HG02943 (cell line): ENCODE results near the gene PSMB7.
"Not testable (repeated sequence)": the region's sequence is repeated elsewhere in the genome, so short reads cannot be mapped to it uniquely, and the experiment has no call there.

Experiments used
- ATAC-seq: cut with Tn5 transposase; IDR thresholded peaks from one replicate; pipeline ENCODE4 v1.9.1; 2021; ENCODE audit warnings: mild to moderate bottlenecking, low read depth, moderate library complexity; ENCODE audit not compliant: unreplicated experiment

PSMB7 gene

GRCh38 chr9:124444166-124444565, 28.9 kb upstream of the PSMB7 start:
- no peak for ATAC-seq

GRCh38 chr9:124443625-124444024, 28.4 kb upstream of the PSMB7 start:
- no peak for ATAC-seq

GRCh38 chr9:124442826-124443225, 27.6 kb upstream of the PSMB7 start:
- no peak for ATAC-seq

- no peak for ATAC-seq
Measured at GRCh38 chr9:124442379-124442778, 27.1 kb upstream of the PSMB7 start.

- no peak for ATAC-seq
Measured at GRCh38 chr9:124441291-124441690, 26.0 kb upstream of the PSMB7 start.

- no peak for ATAC-seq
Measured at GRCh38 chr9:124440786-124441185, 25.5 kb upstream of the PSMB7 start.

GRCh38 chr9:124439686-124440243, 24.5 kb upstream of the PSMB7 start:
- no peak for ATAC-seq

GRCh38 chr9:124439086-124439485, 23.8 kb upstream of the PSMB7 start:
- no peak for ATAC-seq

- no peak for ATAC-seq
Measured at GRCh38 chr9:124438091-124438490, 22.8 kb upstream of the PSMB7 start.

- no peak for ATAC-seq
Measured at GRCh38 chr9:124437086-124437485, 21.8 kb upstream of the PSMB7 start.

- no peak for ATAC-seq
Measured at GRCh38 chr9:124436320-124436719, 21.1 kb upstream of the PSMB7 start.

- ATAC-seq: no peak
Measured at GRCh38 chr9:124429530-124429867, 14.3 kb upstream of the PSMB7 start.

- ATAC-seq: no peak
Measured at GRCh38 chr9:124428751-124429529, 13.7 kb upstream of the PSMB7 start.

- no peak for ATAC-seq
Measured at GRCh38 chr9:124427281-124427680, 12.0 kb upstream of the PSMB7 start.

- no peak for ATAC-seq
Measured at GRCh38 chr9:124426361-124426760, 11.1 kb upstream of the PSMB7 start.

- not testable (repeated sequence) for ATAC-seq
Measured at GRCh38 chr9:124425733-124426132, 10.5 kb upstream of the PSMB7 start.

- no peak for ATAC-seq
Measured at GRCh38 chr9:124423591-124423990, 8.3 kb upstream of the PSMB7 start.

GRCh38 chr9:124423155-124423554, 7.9 kb upstream of the PSMB7 start:
- no peak for ATAC-seq

GRCh38 chr9:124420991-124421543, 5.8 kb upstream of the PSMB7 start:
- no peak for ATAC-seq

- no peak for ATAC-seq
Measured at GRCh38 chr9:124419832-124420489, 4.7 kb upstream of the PSMB7 start.

- ATAC-seq: no peak
Measured at GRCh38 chr9:124415852-124416484, 726 bp upstream of the PSMB7 start.
